CD14-positive monocyte (primary cell): ENCODE measurements around the gene RPS21. TPM values are rescaled to one million over a fixed set of nuclear protein-coding genes. Genes with fewer than 3 reads are reported as not detected.

Experiments used
- DNase-seq, 3 donors: peaks; one replicate each; pipeline ENCODE4 v3.0.0-alpha.2; 2011 to 2022
- H2AFZ ChIP-seq: 2 replicates; pipeline ENCODE4 v1.6.0; 2012; ENCODE audit warnings: mild to moderate bottlenecking, low read depth, low read length, inconsistent platforms; ENCODE audit not compliant: insufficient read depth, poor library complexity, severe bottlenecking
- H3K27ac ChIP-seq, 2 donors: 1 replicate in 1 of 2; 2 replicates in 1 of 2; pipeline ENCODE4 v1.5.1; 2012 to 2013; ENCODE audit warnings: low read length in 2 of 2, control low read depth in 1 of 2, inconsistent platforms in 1 of 2, low read depth in 1 of 2, mild to moderate bottlenecking in 1 of 2
- H3K27me3 ChIP-seq, 2 donors: one replicate each; pipeline versions ENCODE4 v1.6.0 to v1.6.1; 2011 to 2013; ENCODE audit warnings: low read length in 2 of 2; ENCODE audit not compliant: control insufficient read depth in 2 of 2, insufficient read depth in 2 of 2
- H3K36me3 ChIP-seq, 2 donors: replicated peaks in 1 of 2; 1 replicate in 1 of 2; 2 replicates in 1 of 2; pipeline versions ENCODE4 v1.5.1 to v1.6.1; 2012 to 2013; ENCODE audit warnings: low read length in 2 of 2, control low read depth in 1 of 2, inconsistent platforms in 1 of 2, mild to moderate bottlenecking in 1 of 2; ENCODE audit not compliant: insufficient read depth in 2 of 2, control insufficient read depth in 1 of 2
- H3K4me1 ChIP-seq, 2 donors: 1 replicate in 1 of 2; 2 replicates in 1 of 2; pipeline versions ENCODE4 v1.5.1 to v1.6.1; 2012 to 2013; ENCODE audit warnings: low read length in 2 of 2, control low read depth in 1 of 2, inconsistent platforms in 1 of 2, mild to moderate bottlenecking in 1 of 2, moderate library complexity in 1 of 2; ENCODE audit not compliant: insufficient read depth in 2 of 2, control insufficient read depth in 1 of 2
- H3K4me2 ChIP-seq: replicated peaks from 2 replicates; pipeline ENCODE3; 2012; ENCODE audit warnings: low read length, moderate library complexity, mild to moderate bottlenecking; ENCODE audit not compliant: poor library complexity, severe bottlenecking; ENCODE audit errors: extremely low read depth
- H3K4me3 ChIP-seq, 3 experiments: fragments of 200-600 bp in 1 of 3; sonication (generic) in 1 of 3; replicated peaks in 1 of 3; 1 replicate in 2 of 3; 2 replicates in 1 of 3; pipeline ENCODE4 v1.5.1; 2011 to 2013; ENCODE audit warnings: low read length in 3 of 3, mild to moderate bottlenecking in 3 of 3, control low read depth in 2 of 3, low read depth in 2 of 3, inconsistent platforms in 1 of 3, moderate library complexity in 1 of 3
- H3K79me2 ChIP-seq: 2 replicates; pipeline ENCODE4 v1.6.0; 2012; ENCODE audit warnings: mild to moderate bottlenecking, control low read depth, inconsistent platforms, low read length, moderate library complexity; ENCODE audit not compliant: insufficient read depth
- H3K9ac ChIP-seq: 2 replicates; pipeline ENCODE4 v1.6.0; 2017; ENCODE audit warnings: low read length, mild to moderate bottlenecking; ENCODE audit not compliant: insufficient read depth, poor library complexity, severe bottlenecking
- H3K9me3 ChIP-seq, 2 donors: replicated peaks in 1 of 2; 1 replicate in 1 of 2; 2 replicates in 1 of 2; pipeline versions ENCODE4 v1.5.1 to v1.6.1; 2012 to 2013; ENCODE audit warnings: low read length in 2 of 2, control low read depth in 1 of 2; ENCODE audit not compliant: control insufficient read depth in 1 of 2, insufficient read depth in 1 of 2
- H4K20me1 ChIP-seq: 2 replicates; pipeline ENCODE4 v1.6.0; 2012; ENCODE audit warnings: mild to moderate bottlenecking, low read length, control low read depth, moderate library complexity; ENCODE audit not compliant: insufficient read depth
- H3K27ac Mint-ChIP-seq, 7 donors: one replicate each; pipeline ENCODE4 v1.8.0; 2020; ENCODE audit warnings: mild to moderate bottlenecking in 7 of 7, mixed read lengths in 7 of 7, moderate library complexity in 6 of 7, inconsistent platforms in 2 of 7
- H3K27me3 Mint-ChIP-seq, 3 donors: one replicate each; pipeline ENCODE4 v1.8.0; 2021 to 2022; ENCODE audit warnings: low read depth in 3 of 3, mild to moderate bottlenecking in 3 of 3, mixed read lengths in 3 of 3, moderate library complexity in 3 of 3, inconsistent platforms in 1 of 3
- H3K36me3 Mint-ChIP-seq, 2 donors: one replicate each; pipeline ENCODE4 v1.8.0; 2020; ENCODE audit warnings: mixed read lengths in 2 of 2, inconsistent platforms in 1 of 2, mild to moderate bottlenecking in 1 of 2
- H3K4me1 Mint-ChIP-seq: one replicate; pipeline ENCODE4 v1.8.0; 2020; ENCODE audit warnings: mild to moderate bottlenecking, mixed read lengths
- H3K4me3 Mint-ChIP-seq, 2 donors: one replicate each; pipeline ENCODE4 v1.8.0; 2020; ENCODE audit warnings: mild to moderate bottlenecking in 2 of 2, mixed read lengths in 2 of 2, moderate library complexity in 1 of 2
- H3K9me3 Mint-ChIP-seq, 7 donors: one replicate each; pipeline ENCODE4 v1.8.0; 2020 to 2022; ENCODE audit warnings: mixed read lengths in 7 of 7, mild to moderate bottlenecking in 6 of 7, moderate library complexity in 6 of 7, inconsistent platforms in 2 of 7
- CTCF ChIP-seq: fragments of 200-600 bp; IDR thresholded peaks from one replicate; pipeline ENCODE4 v1.8.0; 2022; ENCODE audit warnings: antibody characterized with exemption, mild to moderate bottlenecking
- WGBS: methylation state at CpG from one replicate; pipeline ENCODE4 v1.1.5; 2013; ENCODE audit warnings: missing lambda C conversion rate; ENCODE audit not compliant: insufficient coverage; 5-methylcytosine and 5-hydroxymethylcytosine counted together
- intact Hi-C, 2 donors: fragments of 100-400 bp; cut with micrococcal nuclease; formaldehyde crosslinking; loops; one replicate each; pipeline versions ENCODE4 v1.15.0 to v1.15.1; 2023
- polyA plus RNA-seq, 3 donors: library from polyadenylated mRNA; depleted of rRNA in 1 of 3; unstranded in 2 of 3; stranded (reverse) in 1 of 3; fragments of 300-500 nt in 2 of 3; fragments of >200 nt in 1 of 3; fragmentation: Illumina TruSeq in 2 of 3; gene quantifications; 1 replicate in 2 of 3; 2 replicates in 1 of 3; pipeline ENCODE4 v1.2.3, GENCODE V29; 2012 to 2021

The RPS21 gene
- polyA plus RNA-seq, 3 donors = 799 to 6,263 (median 968) TPM

- no peaks in the 10 kb centered on the region for H3K27me3 ChIP-seq
- Mint-ChIP-seq H3K36me3 (peaks cover 29 to 58% of the 10 kb centered on the region in 2 donors), H3K9me3 (peaks cover 0 to 7% (median 0%) of the 10 kb centered on the region in 7 donors), H3K27me3 (no peaks in the 10 kb centered on the region), H3K4me3 (no peak overlapping the region), H3K27ac (peak overlapping the region in 2 of 7 donors; percentile 33 to 45), H3K4me1 (no peaks in the 10 kb centered on the region)
- no peak overlapping the region for H3K4me2 ChIP-seq
- WGBS = 96% methylated on average over 40 of the region's 44 CpGs
- H3K9ac ChIP-seq = no peak overlapping the region
- H4K20me1 ChIP-seq = peaks cover 9% of the 10 kb centered on the region
- peaks cover 18 to 43% of the 10 kb centered on the region in 2 donors for H3K36me3 ChIP-seq
- no peak for TF ChIP-seq CTCF
- H3K9me3 ChIP-seq = no peaks in the 10 kb centered on the region
- H3K4me3 ChIP-seq = no peak overlapping the region
- no peak for DNase-seq
- H2AFZ ChIP-seq = no peak overlapping the region
- H3K27ac ChIP-seq = no peak overlapping the region
- H3K4me1 ChIP-seq = no peaks in the 10 kb centered on the region
- intact Hi-C loops = no loop called here
- H3K79me2 ChIP-seq = no peaks in the 10 kb centered on the region
These were observed 7.6 kb downstream of the RPS21 start for GRCh38 chr20:62394248-62395245.

DNA sequence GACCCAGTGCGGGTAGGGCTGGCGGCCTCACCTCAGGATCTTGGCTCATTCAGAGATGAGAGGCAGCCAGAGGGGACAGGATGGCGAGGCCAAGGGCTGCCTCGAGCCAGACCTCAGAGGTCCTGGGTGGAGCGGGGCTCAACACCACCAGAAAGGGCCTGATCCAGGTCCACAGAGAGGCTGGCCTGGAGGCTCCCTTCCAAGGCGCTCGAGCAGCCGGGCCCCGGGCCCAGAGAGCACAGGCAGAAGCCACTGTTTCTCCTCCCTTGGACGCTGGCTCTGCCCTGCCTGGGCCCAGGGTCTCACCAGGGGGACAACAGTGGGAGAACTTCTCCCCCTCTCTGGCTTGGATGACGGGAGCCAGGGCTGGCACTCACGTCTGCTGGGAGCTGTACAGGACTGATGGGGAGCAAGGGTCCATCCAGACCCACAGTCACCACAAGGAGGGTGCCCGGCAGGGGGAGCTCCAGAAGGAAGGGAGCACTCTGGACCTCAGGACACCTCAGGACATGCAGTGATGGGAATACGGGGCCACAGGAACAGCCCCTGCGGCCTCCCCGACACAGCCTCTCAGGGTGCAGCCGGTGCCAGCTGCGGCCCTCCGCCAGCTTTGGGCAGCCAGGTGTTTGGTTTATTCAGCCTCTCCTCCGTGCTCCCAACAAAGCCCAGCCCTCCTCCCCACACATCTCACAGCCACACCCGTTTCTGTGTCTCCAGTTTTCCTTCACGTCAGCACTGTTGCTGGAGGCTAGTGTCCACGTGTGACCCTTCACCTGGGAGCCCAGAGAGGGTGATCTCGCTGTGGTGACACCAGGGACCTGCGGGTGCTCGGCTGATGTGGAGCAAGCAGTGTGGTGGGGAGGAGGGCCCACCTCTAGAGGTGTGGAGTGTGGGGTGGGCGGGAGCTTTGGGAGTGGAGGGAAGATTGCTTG is 8.7 kb downstream of the RPS21 start:
- Mint-ChIP-seq H3K9me3 (peaks cover 0 to 7% (median 0%) of the 10 kb centered on the region in 7 donors), H3K27ac (peak overlapping the region in 1 of 7 donors; percentile 68), H3K36me3 (peaks cover 20 to 51% of the 10 kb centered on the region in 2 donors), H3K27me3 (no peaks in the 10 kb centered on the region), H3K4me1 (no peaks in the 10 kb centered on the region), H3K4me3 (no peak overlapping the region)
- Histone ChIP-seq H3K4me1 (no peaks in the 10 kb centered on the region), H4K20me1 (peaks cover 4% of the 10 kb centered on the region), H3K9me3 (no peaks in the 10 kb centered on the region), H3K9ac (no peak overlapping the region), H3K36me3 (peaks cover 12 to 33% of the 10 kb centered on the region in 2 donors), H3K4me2 (no peak overlapping the region), H3K27ac (no peak overlapping the region), H2AFZ (no peak overlapping the region), H3K4me3 (no peak overlapping the region), H3K79me2 (no peaks in the 10 kb centered on the region), H3K27me3 (no peaks in the 10 kb centered on the region)
- intact Hi-C loops = no loop called here
- no peak for DNase-seq
- 95% methylated on average over 22 of the region's 27 CpGs for WGBS
- TF ChIP-seq CTCF = no peak
